ENCODE data around the gene JPH4. TPM values are rescaled to one million over a fixed set of nuclear protein-coding genes. Genes with fewer than 3 reads are reported as not detected.
A peak's percentile ranks its signal among the peaks of the same experiment; 100 is the strongest.

JPH4 gene
- total RNA-seq, 1 experiment from 2014 or later = 0.29 TPM

GRCh38 chr14:23563473-23564180, 15.0 kb downstream of the JPH4 start:
- no peak for DNase-seq (ENCODE audit: low read depth)

GRCh38 chr14:23562822-23563472, 15.6 kb downstream of the JPH4 start:
- DNase-seq (ENCODE audit: low read depth) = peak; percentile 67

- peak; percentile 93 for DNase-seq (ENCODE audit: low read depth)
Observed at GRCh38 chr14:23561873-23562821, 16.4 kb downstream of the JPH4 start.

GRCh38 chr14:23561259-23561658, 17.3 kb downstream of the JPH4 start:
- no peak for DNase-seq (ENCODE audit: low read depth)

- no peak for DNase-seq (ENCODE audit: low read depth)
Observed at GRCh38 chr14:23559926-23560520, 18.6 kb downstream of the JPH4 start.

- peak; percentile 64 for DNase-seq (ENCODE audit: low read depth)
Observed at GRCh38 chr14:23559010-23559925, 19.3 kb downstream of the JPH4 start.

GRCh38 chr14:23558346-23559009, 20.1 kb downstream of the JPH4 start:
- DNase-seq (ENCODE audit: low read depth) = no peak

GRCh38 chr14:23557946-23558345, 20.6 kb downstream of the JPH4 start:
- no peak for DNase-seq (ENCODE audit: low read depth)

- DNase-seq (ENCODE audit: low read depth) = no peak
Observed at GRCh38 chr14:23557521-23557920, 21.1 kb downstream of the JPH4 start.

GRCh38 chr14:23556700-23557440, 21.7 kb downstream of the JPH4 start:
- DNase-seq (ENCODE audit: low read depth) = no peak

- peak; percentile 94 for DNase-seq (ENCODE audit: low read depth)
Observed at GRCh38 chr14:23555882-23556699, 22.5 kb downstream of the JPH4 start, which contains the start of gene THTPA. THTPA (plus strand) TSS chr14:23556271; CDS start chr14:23556758, 487 bp downstream.

GRCh38 chr14:23555533-23555881, 23.1 kb downstream of the JPH4 start:
- DNase-seq (ENCODE audit: low read depth) = no peak

GRCh38 chr14:23551266-23552028, 27.1 kb downstream of the JPH4 start, which contains the start of gene ZFHX2:
ZFHX2 (minus strand) TSS chr14:23551765; CDS start chr14:23535325, 16,440 bp downstream.
- peak; percentile 82 for DNase-seq (ENCODE audit: low read depth)

GRCh38 chr14:23550812-23551265, 27.8 kb downstream of the JPH4 start:
- DNase-seq (ENCODE audit: low read depth) = peak; percentile 47

- no peak for DNase-seq (ENCODE audit: low read depth)
Observed at GRCh38 chr14:23550131-23550811, 28.3 kb downstream of the JPH4 start.

- peak; percentile 33 for DNase-seq (ENCODE audit: low read depth)
Observed at GRCh38 chr14:23548351-23549318, 30.0 kb downstream of the JPH4 start.
